Measurements from ENCODE around the gene ACP2.

DNA sequence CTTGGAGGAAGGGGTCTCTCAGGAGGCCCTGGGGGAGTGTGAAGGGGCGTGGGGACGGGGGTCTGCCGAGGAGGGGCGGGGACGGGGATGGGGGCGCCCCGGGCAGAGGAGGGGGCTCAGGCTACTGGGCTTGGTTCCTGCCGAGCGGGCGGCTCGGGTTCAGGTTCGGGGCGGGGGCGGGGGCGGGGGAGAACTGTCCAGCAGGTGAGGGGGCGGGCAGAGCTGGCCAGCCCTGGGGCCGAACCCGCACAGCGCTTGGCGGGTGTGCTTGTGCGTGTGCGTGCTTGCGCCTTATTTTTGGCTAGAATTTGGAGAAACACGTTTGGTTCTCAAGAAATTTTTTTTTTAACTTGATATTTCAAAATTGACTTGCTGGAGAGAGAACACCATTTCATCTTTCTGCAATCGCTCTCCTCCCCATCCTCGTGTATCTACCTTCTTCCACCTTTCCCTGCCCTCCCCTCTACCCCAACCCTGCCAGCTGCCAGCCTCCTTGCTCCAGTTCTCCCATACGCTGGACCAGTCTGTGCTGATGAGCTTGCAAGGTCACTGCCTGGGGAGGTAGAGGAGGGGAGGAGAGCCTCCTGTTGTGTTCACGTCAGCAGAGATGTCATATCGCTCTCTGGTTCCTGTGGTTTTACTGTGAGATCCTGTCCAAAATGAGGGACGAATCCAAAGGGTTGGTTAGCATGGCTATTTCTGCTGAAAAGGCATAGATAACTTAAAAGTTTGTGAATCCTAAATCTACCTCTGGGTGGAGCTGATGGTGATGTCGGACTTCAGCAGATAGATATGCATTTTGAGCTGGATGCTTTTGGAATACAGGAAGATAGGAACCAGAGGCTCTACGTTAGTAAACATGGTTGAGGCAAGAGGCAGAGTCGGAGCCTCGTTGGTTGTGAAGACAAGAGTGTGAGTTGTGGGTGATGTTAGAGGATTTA is 22.0 kb upstream of the ACP2 start:
- TF ChIP-seq RAD21 (conservative IDR thresholded peaks at IDR 0.05 in 1 of 2, IDR thresholded peaks at IDR 0.05 in 1 of 2) (no peak), POLR2A (IDR thresholded peaks at IDR 0.05; ENCODE audit: low read length) (no peak), ZFP36 (IDR thresholded peaks at IDR 0.05; ENCODE audit: borderline replicate concordance, partially characterized antibody) (no peak), BHLHE40 (IDR thresholded peaks at IDR 0.05; ENCODE audit: low read depth, low read length) (no peak), EP300 (IDR thresholded peaks at IDR 0.05) (no peak), ESRRA (IDR thresholded peaks at IDR 0.05; ENCODE audit: borderline replicate concordance, low read length) (no peak)
- TF ChIP-seq, protein P1, sequence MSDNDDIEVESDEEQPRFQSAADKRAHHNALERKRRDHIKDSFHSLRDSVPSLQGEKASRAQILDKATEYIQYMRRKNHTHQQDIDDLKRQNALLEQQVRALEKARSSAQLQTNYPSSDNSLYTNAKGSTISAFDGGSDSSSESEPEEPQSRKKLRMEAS (IDR thresholded peaks at IDR 0.05): no peak
- TF ChIP-seq, protein P2, sequence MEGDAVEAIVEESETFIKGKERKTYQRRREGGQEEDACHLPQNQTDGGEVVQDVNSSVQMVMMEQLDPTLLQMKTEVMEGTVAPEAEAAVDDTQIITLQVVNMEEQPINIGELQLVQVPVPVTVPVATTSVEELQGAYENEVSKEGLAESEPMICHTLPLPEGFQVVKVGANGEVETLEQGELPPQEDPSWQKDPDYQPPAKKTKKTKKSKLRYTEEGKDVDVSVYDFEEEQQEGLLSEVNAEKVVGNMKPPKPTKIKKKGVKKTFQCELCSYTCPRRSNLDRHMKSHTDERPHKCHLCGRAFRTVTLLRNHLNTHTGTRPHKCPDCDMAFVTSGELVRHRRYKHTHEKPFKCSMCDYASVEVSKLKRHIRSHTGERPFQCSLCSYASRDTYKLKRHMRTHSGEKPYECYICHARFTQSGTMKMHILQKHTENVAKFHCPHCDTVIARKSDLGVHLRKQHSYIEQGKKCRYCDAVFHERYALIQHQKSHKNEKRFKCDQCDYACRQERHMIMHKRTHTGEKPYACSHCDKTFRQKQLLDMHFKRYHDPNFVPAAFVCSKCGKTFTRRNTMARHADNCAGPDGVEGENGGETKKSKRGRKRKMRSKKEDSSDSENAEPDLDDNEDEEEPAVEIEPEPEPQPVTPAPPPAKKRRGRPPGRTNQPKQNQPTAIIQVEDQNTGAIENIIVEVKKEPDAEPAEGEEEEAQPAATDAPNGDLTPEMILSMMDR (IDR thresholded peaks at IDR 0.05): peak; percentile 30; the same call in 1 of the 3 replicates
- TF ChIP-seq, protein P3, sequence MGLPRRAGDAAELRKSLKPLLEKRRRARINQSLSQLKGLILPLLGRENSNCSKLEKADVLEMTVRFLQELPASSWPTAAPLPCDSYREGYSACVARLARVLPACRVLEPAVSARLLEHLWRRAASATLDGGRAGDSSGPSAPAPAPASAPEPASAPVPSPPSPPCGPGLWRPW (IDR thresholded peaks at IDR 0.05): no peak
- TF ChIP-seq, protein P4, sequence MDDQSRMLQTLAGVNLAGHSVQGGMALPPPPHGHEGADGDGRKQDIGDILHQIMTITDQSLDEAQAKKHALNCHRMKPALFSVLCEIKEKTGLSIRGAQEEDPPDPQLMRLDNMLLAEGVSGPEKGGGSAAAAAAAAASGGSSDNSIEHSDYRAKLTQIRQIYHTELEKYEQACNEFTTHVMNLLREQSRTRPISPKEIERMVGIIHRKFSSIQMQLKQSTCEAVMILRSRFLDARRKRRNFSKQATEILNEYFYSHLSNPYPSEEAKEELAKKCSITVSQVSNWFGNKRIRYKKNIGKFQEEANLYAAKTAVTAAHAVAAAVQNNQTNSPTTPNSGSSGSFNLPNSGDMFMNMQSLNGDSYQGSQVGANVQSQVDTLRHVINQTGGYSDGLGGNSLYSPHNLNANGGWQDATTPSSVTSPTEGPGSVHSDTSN (IDR thresholded peaks at IDR 0.05): no peak
- TF ChIP-seq, protein P5, sequence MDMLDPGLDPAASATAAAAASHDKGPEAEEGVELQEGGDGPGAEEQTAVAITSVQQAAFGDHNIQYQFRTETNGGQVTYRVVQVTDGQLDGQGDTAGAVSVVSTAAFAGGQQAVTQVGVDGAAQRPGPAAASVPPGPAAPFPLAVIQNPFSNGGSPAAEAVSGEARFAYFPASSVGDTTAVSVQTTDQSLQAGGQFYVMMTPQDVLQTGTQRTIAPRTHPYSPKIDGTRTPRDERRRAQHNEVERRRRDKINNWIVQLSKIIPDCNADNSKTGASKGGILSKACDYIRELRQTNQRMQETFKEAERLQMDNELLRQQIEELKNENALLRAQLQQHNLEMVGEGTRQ (IDR thresholded peaks at IDR 0.05): no peak

Data from A549 (cell line).